ENCODE data around the gene ANKRD45.
"Not testable (repeated sequence)": the region's sequence is repeated elsewhere in the genome, so short reads cannot be mapped to it uniquely, and the experiment has no call there.

ANKRD45 gene

GRCh38 chr1:173669491-173669941 is at the start of gene ANKRD45:
Gene ANKRD45, minus strand, starts transcription at chr1:173669851. Its CDS starts 10,433 bp downstream, at chr1:173659418.
- DNase-seq: peak; percentile 87

GRCh38 chr1:173717238-173717637 is 47.6 kb upstream of the ANKRD45 start:
- DNase-seq: no peak

GRCh38 chr1:173715538-173715844 is 45.8 kb upstream of the ANKRD45 start:
- DNase-seq: no peak

GRCh38 chr1:173714759-173715537 is 45.3 kb upstream of the ANKRD45 start, which contains the start of gene KLHL20:
Gene KLHL20, plus strand, starts transcription at chr1:173714981. Its CDS starts 1,063 bp downstream, at chr1:173716044.
- DNase-seq: peak; percentile 96

- no peak for DNase-seq
Observed at GRCh38 chr1:173714441-173714758, 44.7 kb upstream of the ANKRD45 start.

GRCh38 chr1:173708787-173709186 is 39.1 kb upstream of the ANKRD45 start:
- DNase-seq: no peak

- no peak for DNase-seq
Observed at GRCh38 chr1:173705117-173705516, 35.5 kb upstream of the ANKRD45 start.

- no peak for DNase-seq
Observed at GRCh38 chr1:173702736-173703135, 33.1 kb upstream of the ANKRD45 start.

- not testable (repeated sequence) for DNase-seq
Observed at GRCh38 chr1:173701299-173701698, 31.6 kb upstream of the ANKRD45 start.

- DNase-seq: no peak
Observed at GRCh38 chr1:173693238-173693637, 23.6 kb upstream of the ANKRD45 start.

- no peak for DNase-seq
Observed at GRCh38 chr1:173688300-173688699, 18.6 kb upstream of the ANKRD45 start.

GRCh38 chr1:173685121-173685520 is 15.5 kb upstream of the ANKRD45 start:
- DNase-seq: not testable (repeated sequence)

GRCh38 chr1:173683838-173684237 is 14.2 kb upstream of the ANKRD45 start:
- not testable (repeated sequence) for DNase-seq

- DNase-seq: no peak
Observed at GRCh38 chr1:173682184-173682583, 12.5 kb upstream of the ANKRD45 start.

GRCh38 chr1:173680152-173680551 is 10.5 kb upstream of the ANKRD45 start:
- not testable (repeated sequence) for DNase-seq

GRCh38 chr1:173674496-173674895 is 4.8 kb upstream of the ANKRD45 start:
- not testable (repeated sequence) for DNase-seq

GRCh38 chr1:173666646-173667045 is 3.0 kb downstream of the ANKRD45 start:
- DNase-seq: no peak

GRCh38 chr1:173663159-173663558 is 6.5 kb downstream of the ANKRD45 start:
- no peak for DNase-seq

GRCh38 chr1:173661763-173662162 is 7.9 kb downstream of the ANKRD45 start:
- no peak for DNase-seq

GRCh38 chr1:173661271-173661670 is 8.4 kb downstream of the ANKRD45 start:
- DNase-seq: no peak

- no peak for DNase-seq
Observed at GRCh38 chr1:173660306-173660705, 9.3 kb downstream of the ANKRD45 start.

GRCh38 chr1:173648880-173649605 is 20.6 kb downstream of the ANKRD45 start:
- DNase-seq: no peak

- no peak for DNase-seq
Observed at GRCh38 chr1:173646656-173647055, 23.0 kb downstream of the ANKRD45 start.

GRCh38 chr1:173642450-173643139 is 27.1 kb downstream of the ANKRD45 start:
- DNase-seq: not testable (repeated sequence)
